D721Med (cell line): ENCODE measurements around the gene IQCC.

Source experiments
- DNase-seq: peaks from one replicate; pipeline ENCODE4 v3.0.0; 2011; ENCODE audit warnings: low spot score; ENCODE audit not compliant: insufficient read length
- FAIRE-seq: peaks from 2 replicates; lab custom pipeline; 2011; peaks lifted over from hg19 to GRCh38; lab: Jason Lieb, UNC
- CTCF ChIP-seq: IDR thresholded peaks from 2 replicates; pipeline ENCODE4 v1.5.1; 2012; ENCODE audit warnings: mild to moderate bottlenecking, control low read depth; ENCODE audit not compliant: insufficient read depth; ENCODE audit errors: missing control alignments

Gene IQCC

GRCh38 chr1:32224285-32224684, 18.8 kb downstream of the IQCC start:
- DNase-seq (no peak), FAIRE-seq (no peak)
- no peak for TF ChIP-seq CTCF

- no peak for DNase-seq
- FAIRE-seq, result no peak
- TF ChIP-seq CTCF, result no peak
These were observed 23.3 kb downstream of the IQCC start for GRCh38 chr1:32228771-32229170.

- FAIRE-seq, result no peak
- no peak for DNase-seq
- TF ChIP-seq CTCF, result no peak
These were observed 26.5 kb downstream of the IQCC start for GRCh38 chr1:32231843-32232432.

GRCh38 chr1:32232558-32233304, 27.3 kb downstream of the IQCC start:
- FAIRE-seq (no peak), DNase-seq (no peak)
- TF ChIP-seq CTCF, result no peak

- no peak for FAIRE-seq
- peak; percentile 12 for DNase-seq
- no peak for TF ChIP-seq CTCF
These were observed 29.3 kb downstream of the IQCC start for GRCh38 chr1:32234792-32235191.

- no peak for FAIRE-seq
- no peak for TF ChIP-seq CTCF
These were observed 33.9 kb downstream of the IQCC start for GRCh38 chr1:32239337-32239736.

GRCh38 chr1:32239790-32240139, 34.3 kb downstream of the IQCC start:
- FAIRE-seq, result no peak
- DNase-seq, result no peak
- TF ChIP-seq CTCF, result no peak

More at GRCh38 chr1:32239337-32239736, 33.9 kb downstream of the IQCC start:
- DNase-seq, result no peak
